ENCODE data around the gene PLA2G4B. TPM values are rescaled to one million over a fixed set of nuclear protein-coding genes. Genes with fewer than 3 reads are reported as not detected.

Gene PLA2G4B
- polyA plus RNA-seq, 1 donor, result 7.8 TPM

GRCh38 chr15:41850482-41851166 is 12.0 kb downstream of the PLA2G4B start:
- no peak for DNase-seq (ENCODE audit: low read depth)

GRCh38 chr15:41851167-41851523 is 12.5 kb downstream of the PLA2G4B start:
- no peak for DNase-seq (ENCODE audit: low read depth)

GRCh38 chr15:41851755-41852370 is 13.2 kb downstream of the PLA2G4B start:
- no peak for DNase-seq (ENCODE audit: low read depth)

- no peak for DNase-seq (ENCODE audit: low read depth)
Measured at GRCh38 chr15:41852736-41853590, 14.3 kb downstream of the PLA2G4B start.

GRCh38 chr15:41853831-41854230 is 15.2 kb downstream of the PLA2G4B start:
- no peak for DNase-seq (ENCODE audit: low read depth)

- DNase-seq (ENCODE audit: low read depth), result no peak
Measured at GRCh38 chr15:41854443-41854842, 15.8 kb downstream of the PLA2G4B start.

GRCh38 chr15:41855261-41855961 is 16.8 kb downstream of the PLA2G4B start:
- no peak for DNase-seq (ENCODE audit: low read depth)

- no peak for DNase-seq (ENCODE audit: low read depth)
Measured at GRCh38 chr15:41856262-41856661, 17.6 kb downstream of the PLA2G4B start.

- DNase-seq (ENCODE audit: low read depth), result no peak
Measured at GRCh38 chr15:41856716-41857115, 18.1 kb downstream of the PLA2G4B start.

GRCh38 chr15:41857316-41857715 is 18.7 kb downstream of the PLA2G4B start:
- DNase-seq (ENCODE audit: low read depth), result no peak

- DNase-seq (ENCODE audit: low read depth), result no peak
Measured at GRCh38 chr15:41858756-41859155, 20.1 kb downstream of the PLA2G4B start.

- no peak for DNase-seq (ENCODE audit: low read depth)
Measured at GRCh38 chr15:41860049-41860828, 21.6 kb downstream of the PLA2G4B start.

- DNase-seq (ENCODE audit: low read depth), result no peak
Measured at GRCh38 chr15:41861736-41862356, 23.2 kb downstream of the PLA2G4B start.

- DNase-seq (ENCODE audit: low read depth), result no peak
Measured at GRCh38 chr15:41862515-41863116, 24.0 kb downstream of the PLA2G4B start.

- no peak for DNase-seq (ENCODE audit: low read depth)
Measured at GRCh38 chr15:41865490-41866055, 26.9 kb downstream of the PLA2G4B start.

- DNase-seq (ENCODE audit: low read depth), result no peak
Measured at GRCh38 chr15:41866263-41866703, 27.6 kb downstream of the PLA2G4B start.

GRCh38 chr15:41866872-41867579 is 28.4 kb downstream of the PLA2G4B start:
- no peak for DNase-seq (ENCODE audit: low read depth)

- no peak for DNase-seq (ENCODE audit: low read depth)
Measured at GRCh38 chr15:41868321-41868720, 29.7 kb downstream of the PLA2G4B start.
